ENCODE data around the gene MYPOP.

DNA sequence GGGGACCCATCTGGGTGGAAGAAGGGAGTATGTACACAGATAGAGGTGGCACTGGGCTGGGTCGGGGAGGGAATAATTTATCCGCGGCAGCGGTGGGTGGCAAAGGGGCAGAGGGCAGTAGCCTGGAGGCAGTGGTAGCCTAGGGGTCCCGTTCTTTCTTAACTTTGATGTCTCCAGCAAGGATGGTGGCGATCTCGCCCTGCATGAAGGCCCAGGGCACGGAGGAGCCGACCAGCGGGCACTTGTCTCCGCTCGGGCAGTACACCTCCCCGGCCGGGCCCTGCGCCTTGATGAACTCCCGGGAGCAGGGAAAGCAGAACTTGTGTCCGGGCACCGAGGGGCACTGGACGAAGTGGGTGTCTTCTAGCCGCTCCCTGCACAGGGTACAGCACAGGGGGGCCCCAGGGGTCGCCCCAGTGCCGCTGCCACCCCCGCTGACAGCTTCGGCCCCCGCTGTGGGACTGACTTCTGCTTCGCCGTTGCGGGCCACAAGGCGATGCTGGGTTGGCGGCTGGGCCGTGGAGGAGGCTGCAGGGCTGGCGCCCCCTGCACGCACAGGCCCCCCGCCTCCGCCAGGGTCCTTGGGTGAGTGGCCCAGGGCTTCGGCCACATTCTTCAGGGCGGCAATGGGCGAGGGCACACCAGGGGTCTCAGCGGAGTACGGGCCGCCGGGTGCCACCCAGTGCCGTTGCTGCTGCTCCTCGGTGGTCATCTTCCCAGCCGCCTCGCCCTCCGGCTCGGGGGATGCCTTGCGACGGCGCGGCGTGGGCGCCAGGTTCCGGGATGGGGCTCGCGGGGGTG is 18.3 kb downstream of the MYPOP start:
- TF ChIP-seq, protein P1, sequence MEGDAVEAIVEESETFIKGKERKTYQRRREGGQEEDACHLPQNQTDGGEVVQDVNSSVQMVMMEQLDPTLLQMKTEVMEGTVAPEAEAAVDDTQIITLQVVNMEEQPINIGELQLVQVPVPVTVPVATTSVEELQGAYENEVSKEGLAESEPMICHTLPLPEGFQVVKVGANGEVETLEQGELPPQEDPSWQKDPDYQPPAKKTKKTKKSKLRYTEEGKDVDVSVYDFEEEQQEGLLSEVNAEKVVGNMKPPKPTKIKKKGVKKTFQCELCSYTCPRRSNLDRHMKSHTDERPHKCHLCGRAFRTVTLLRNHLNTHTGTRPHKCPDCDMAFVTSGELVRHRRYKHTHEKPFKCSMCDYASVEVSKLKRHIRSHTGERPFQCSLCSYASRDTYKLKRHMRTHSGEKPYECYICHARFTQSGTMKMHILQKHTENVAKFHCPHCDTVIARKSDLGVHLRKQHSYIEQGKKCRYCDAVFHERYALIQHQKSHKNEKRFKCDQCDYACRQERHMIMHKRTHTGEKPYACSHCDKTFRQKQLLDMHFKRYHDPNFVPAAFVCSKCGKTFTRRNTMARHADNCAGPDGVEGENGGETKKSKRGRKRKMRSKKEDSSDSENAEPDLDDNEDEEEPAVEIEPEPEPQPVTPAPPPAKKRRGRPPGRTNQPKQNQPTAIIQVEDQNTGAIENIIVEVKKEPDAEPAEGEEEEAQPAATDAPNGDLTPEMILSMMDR (conservative IDR thresholded peaks at IDR 0.05) = no peak
- TF ChIP-seq EZH2 (IDR thresholded peaks at IDR 0.05; ENCODE audit: low read depth) = no peak
